ENCODE measurements around the gene MT1F. TPM values are rescaled to one million over a fixed set of nuclear protein-coding genes. Genes with fewer than 3 reads are reported as not detected.

MT1F gene
- total and polyA plus RNA-seq, 11 donors = 1.3 to 8.1 (median 1.9) TPM; not detected in 2

DNA sequence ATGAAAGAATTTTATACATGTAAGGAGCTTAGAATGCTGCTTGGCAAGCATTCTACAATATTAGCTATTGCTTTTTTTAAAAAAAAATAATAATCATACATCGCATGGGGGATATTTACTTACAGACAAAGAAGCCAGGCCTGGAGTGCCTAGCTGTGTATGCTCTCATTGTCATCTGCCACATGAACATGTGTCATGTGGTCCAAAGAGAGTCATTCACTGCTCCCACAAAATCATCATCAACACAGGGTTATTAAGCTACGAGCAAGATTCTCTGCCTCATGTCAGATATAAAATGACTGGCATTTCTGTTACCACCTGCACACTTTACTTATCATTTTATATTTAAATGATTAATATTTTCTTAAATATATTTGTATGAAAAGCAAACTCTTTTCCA, 34.1 kb upstream of the MT1F start:
- TF ChIP-seq POLR2A (IDR thresholded peaks at IDR 0.05) = no peak
- TF ChIP-seq, protein P1, sequence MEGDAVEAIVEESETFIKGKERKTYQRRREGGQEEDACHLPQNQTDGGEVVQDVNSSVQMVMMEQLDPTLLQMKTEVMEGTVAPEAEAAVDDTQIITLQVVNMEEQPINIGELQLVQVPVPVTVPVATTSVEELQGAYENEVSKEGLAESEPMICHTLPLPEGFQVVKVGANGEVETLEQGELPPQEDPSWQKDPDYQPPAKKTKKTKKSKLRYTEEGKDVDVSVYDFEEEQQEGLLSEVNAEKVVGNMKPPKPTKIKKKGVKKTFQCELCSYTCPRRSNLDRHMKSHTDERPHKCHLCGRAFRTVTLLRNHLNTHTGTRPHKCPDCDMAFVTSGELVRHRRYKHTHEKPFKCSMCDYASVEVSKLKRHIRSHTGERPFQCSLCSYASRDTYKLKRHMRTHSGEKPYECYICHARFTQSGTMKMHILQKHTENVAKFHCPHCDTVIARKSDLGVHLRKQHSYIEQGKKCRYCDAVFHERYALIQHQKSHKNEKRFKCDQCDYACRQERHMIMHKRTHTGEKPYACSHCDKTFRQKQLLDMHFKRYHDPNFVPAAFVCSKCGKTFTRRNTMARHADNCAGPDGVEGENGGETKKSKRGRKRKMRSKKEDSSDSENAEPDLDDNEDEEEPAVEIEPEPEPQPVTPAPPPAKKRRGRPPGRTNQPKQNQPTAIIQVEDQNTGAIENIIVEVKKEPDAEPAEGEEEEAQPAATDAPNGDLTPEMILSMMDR (IDR thresholded peaks at IDR 0.05) = no peak
- no peak for DNase-seq
- H3K27ac ChIP-seq = no peak overlapping the region
- no peaks in the 10 kb centered on the region for H3K36me3 ChIP-seq
- H3K9me3 ChIP-seq = no peaks in the 10 kb centered on the region
- intact Hi-C loops (cut with DNase I) = loop anchor here in 2 of 10 donors (2.0 kb wide), 1 partner anchor 15 kb away; the partner anchor contains the start of gene MT2A (in 2 of the 2)
- H3K4me3 ChIP-seq = no peak overlapping the region
- H3K4me1 ChIP-seq = peaks cover 0 to 35% (median 14%) of the 10 kb centered on the region in 12 donors
- peaks cover 0 to under 1% (median 0%) of the 10 kb centered on the region in 9 donors for H3K27me3 ChIP-seq
- WGBS, 4 donors = 91 to 97% (median 94%) methylated on average over 2 of the region's 2 CpGs
- ATAC-seq = no peak

DNA sequence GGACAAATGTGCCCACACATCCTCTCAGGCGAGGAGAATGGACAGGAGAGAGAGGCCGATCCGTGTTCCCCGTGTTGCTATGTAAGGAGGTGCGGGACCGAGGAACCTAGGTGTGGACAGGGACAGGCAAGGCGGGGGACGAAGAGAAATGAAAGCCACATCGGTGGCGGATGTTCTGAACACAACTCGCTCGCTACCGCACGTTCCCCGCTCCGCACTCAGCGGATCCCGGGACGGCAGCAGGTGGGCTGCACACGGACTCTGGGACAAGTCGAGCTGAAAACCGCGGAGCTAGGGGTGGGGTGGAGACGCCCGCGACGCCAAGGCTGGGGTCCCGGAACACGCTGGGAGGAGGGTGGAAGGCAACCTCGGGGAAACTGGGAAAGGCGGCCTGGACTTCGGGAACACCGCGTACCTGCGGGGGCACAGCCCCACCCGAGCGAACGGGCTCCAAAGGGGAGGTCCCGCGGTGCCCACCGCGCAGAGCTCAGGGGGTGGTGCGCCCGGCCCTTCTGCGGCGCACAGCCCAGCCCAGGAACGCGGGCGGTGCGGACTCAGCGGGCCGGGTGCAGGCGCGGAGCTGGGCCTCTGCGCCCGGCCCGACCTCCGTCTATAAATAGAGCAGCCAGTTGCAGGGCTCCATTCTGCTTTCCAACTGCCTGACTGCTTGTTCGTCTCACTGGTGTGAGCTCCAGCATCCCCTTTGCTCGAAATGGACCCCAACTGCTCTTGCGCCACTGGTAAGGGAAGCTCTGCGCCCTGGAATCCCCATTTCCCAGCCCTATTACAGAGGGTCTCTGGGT, 32.4 kb upstream of the MT1F start, which contains the start of gene MT1E:
MT1E (plus strand) TSS at position 642 of the 803 bp plus-strand sequence; CDS start at position 713, 71 bp downstream.
- Histone ChIP-seq H3K27me3 (no peaks in the 10 kb centered on the region), H3K4me1 (peaks cover 0 to 30% (median 14%) of the 10 kb centered on the region in 12 donors), H3K27ac (peak within 1 kb of the TSS; percentile 81 to 99 (median 96)), H3K36me3 (no peaks in the 10 kb centered on the region), H3K9me3 (no peaks in the 10 kb centered on the region), H3K4me3 (peak within 1 kb of the TSS; percentile 56 to 95 (median 70))
- intact Hi-C loops (cut with DNase I) = loop anchor here in 3 of 10 donors (1.0 to 5.0 kb wide), 3 partner anchors 16 to 57 kb away; partner anchors contain the start of genes MT2A (in 2 of the 3) and MT1X (in 1 of the 3)
- DNase-seq = peak; percentile 82 to 90 (median 90)
- 2 to 4% (median 2%) methylated on average over 35 to 62 of the region's 62 CpGs for WGBS, 4 donors
- ATAC-seq = peak; percentile 88 to 94 (median 91)
- peak in 1 of 2 donors; percentile 90 for TF ChIP-seq POLR2A (IDR thresholded peaks at IDR 0.05)
- TF ChIP-seq, protein P1 (IDR thresholded peaks at IDR 0.05) = no peak

DNA sequence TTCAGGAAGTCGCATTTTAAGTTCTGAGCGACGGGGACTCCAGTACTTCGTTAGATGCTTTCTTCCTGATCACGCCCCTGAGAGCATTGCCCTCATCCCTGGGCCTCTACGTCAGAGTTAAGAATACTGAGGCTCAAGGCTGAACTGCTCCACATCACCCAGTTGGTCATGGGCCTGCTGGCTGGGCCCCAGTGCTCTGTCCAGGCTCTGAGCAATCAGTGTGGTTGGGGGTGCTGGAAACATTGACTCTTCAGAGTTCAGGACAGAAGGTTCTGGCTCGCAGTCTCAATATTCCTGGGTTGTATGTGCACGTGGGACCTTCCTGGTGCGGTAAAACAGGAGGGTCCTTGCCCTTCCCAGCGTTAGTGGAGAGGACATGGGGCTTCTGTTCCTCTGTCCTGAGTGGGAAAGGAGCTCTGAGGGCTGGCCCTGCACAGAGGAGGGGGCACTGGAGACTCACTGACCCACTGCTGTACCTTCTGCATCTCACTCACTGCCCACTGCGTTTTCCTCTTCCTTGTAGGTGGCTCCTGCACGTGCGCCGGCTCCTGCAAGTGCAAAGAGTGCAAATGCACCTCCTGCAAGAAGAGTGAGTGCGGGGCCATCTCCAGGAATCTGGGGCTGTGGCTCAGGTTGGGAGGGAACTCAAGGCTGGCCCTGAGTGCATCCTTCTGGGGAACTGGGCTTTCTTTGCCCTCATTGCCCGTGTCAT, 31.7 kb upstream of the MT1F start:
- Histone ChIP-seq H3K36me3 (no peaks in the 10 kb centered on the region), H3K4me3 (peak overlapping the region; percentile 56 to 95 (median 70)), H3K9me3 (no peaks in the 10 kb centered on the region), H3K27ac (peak overlapping the region; percentile 81 to 99 (median 96)), H3K27me3 (no peaks in the 10 kb centered on the region), H3K4me1 (peaks cover 0 to 30% (median 14%) of the 10 kb centered on the region in 12 donors)
- DNase-seq (peak in 4 of 5 donors; percentile 61 to 90 (median 74)), ATAC-seq (peak; percentile 84 to 89 (median 86))
- 31 to 35% (median 32%) methylated on average over 12 to 16 of the region's 16 CpGs for WGBS, 4 donors
- intact Hi-C loops (cut with DNase I) = loop anchor here in 5 of 10 donors (1.0 to 5.0 kb wide), 4 partner anchors 15 to 56 kb away; partner anchors contain the start of genes MT2A (in 3 of the 5) and MT1X (in 1 of the 5)
- TF ChIP-seq POLR2A (IDR thresholded peaks at IDR 0.05) = no peak

DNA sequence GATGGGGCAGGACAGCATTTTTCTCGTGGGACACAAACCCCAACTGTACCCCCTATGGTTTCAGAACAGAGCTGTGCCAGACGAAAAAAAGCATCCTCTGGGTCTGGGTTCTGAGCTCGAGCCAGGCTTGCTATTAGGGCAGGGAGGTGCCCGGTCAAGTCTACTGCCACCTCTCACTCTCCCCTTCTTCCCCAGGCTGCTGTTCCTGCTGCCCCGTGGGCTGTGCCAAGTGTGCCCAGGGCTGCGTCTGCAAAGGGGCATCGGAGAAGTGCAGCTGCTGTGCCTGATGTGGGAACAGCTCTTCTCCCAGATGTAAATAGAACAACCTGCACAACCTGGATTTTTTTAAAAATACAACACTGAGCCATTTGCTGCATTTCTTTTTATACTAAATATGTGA, 31.1 kb upstream of the MT1F start:
- Histone ChIP-seq H3K9me3 (no peaks in the 10 kb centered on the region), H3K27ac (peak overlapping the region; percentile 81 to 99 (median 96)), H3K27me3 (peaks cover 0 to 3% (median 0%) of the 10 kb centered on the region in 9 donors), H3K4me3 (peak overlapping the region; percentile 56 to 95 (median 70)), H3K36me3 (no peaks in the 10 kb centered on the region), H3K4me1 (peaks cover 0 to 30% (median 13%) of the 10 kb centered on the region in 12 donors)
- DNase-seq = peak in 1 of 5 donors; percentile 50
- intact Hi-C loops (cut with DNase I) = loop anchor here in 3 of 10 donors (2.0 to 5.0 kb wide), 3 partner anchors 16 to 56 kb away; partner anchors contain the start of genes MT1X (in 1 of the 3) and MT2A (in 1 of the 3)
- WGBS, 4 donors = 45 to 60% (median 54%) methylated on average over 7 of the region's 7 CpGs
- TF ChIP-seq, protein P1 (IDR thresholded peaks at IDR 0.05) = no peak
- no peak for TF ChIP-seq POLR2A (IDR thresholded peaks at IDR 0.05)
- ATAC-seq = peak in 1 of 4 donors; percentile 17
